Esophagus squamous epithelium (tissue), 4 donors: ENCODE measurements around the gene ZNF609.

Source experiments
- POLR2A ChIP-seq, 4 donors: fragments of 450-650 bp; IDR thresholded peaks; one replicate each; pipeline ENCODE4 v1.6.1; 2017; ENCODE audit warnings: antibody characterized with exemption in 4 of 4, mild to moderate bottlenecking in 4 of 4, moderate library complexity in 3 of 4
- TF ChIP-seq, protein P1 (sequence below), 6 experiments: fragments of 450-650 bp in 4 of 6; fragments of 200-600 bp in 2 of 6; sonication (generic) in 2 of 6; IDR thresholded peaks; one replicate each; pipeline ENCODE4 v1.5.1; 2016 to 2019; ENCODE audit warnings: antibody characterized with exemption in 6 of 6, mild to moderate bottlenecking in 4 of 6, moderate library complexity in 4 of 6

DNA sequence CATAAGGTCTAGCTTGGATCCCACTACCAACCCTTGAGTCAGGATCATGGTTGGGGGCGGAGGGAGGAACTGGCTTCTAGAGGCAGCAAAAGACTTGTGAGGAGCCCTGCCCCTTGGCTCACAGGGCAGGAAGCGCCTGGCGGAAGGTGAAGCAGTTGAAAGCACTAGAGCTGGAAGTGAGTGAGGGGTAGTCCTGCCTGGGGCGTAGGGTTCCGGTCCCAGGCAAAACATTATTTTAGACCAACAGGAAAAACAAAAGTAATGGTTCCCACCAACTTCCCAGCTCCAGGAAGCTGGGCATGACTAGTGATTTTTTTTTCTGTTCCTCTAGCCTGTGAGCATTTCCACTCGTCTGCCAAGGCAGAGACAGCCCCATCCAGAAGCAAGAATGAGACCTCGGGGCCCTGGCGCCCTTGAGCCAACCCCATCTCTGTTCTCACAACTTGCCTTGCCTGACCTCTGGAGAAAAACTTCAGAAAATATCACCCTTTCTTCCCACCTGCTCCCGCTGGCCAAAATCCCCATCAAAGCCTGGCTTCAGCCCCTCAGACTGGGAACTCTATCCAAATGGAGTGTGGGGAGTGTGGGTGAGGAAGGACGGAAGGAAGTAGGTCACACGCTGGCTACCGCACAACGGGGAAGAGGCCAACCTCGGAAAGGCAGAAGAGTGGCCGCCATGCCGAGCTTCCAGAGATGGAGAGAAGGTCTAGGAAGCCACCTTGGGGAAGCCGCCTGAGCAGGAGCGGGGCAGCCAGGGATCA lies 257.5 kb downstream of the ZNF609 start:
- TF ChIP-seq, protein P1, sequence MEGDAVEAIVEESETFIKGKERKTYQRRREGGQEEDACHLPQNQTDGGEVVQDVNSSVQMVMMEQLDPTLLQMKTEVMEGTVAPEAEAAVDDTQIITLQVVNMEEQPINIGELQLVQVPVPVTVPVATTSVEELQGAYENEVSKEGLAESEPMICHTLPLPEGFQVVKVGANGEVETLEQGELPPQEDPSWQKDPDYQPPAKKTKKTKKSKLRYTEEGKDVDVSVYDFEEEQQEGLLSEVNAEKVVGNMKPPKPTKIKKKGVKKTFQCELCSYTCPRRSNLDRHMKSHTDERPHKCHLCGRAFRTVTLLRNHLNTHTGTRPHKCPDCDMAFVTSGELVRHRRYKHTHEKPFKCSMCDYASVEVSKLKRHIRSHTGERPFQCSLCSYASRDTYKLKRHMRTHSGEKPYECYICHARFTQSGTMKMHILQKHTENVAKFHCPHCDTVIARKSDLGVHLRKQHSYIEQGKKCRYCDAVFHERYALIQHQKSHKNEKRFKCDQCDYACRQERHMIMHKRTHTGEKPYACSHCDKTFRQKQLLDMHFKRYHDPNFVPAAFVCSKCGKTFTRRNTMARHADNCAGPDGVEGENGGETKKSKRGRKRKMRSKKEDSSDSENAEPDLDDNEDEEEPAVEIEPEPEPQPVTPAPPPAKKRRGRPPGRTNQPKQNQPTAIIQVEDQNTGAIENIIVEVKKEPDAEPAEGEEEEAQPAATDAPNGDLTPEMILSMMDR (IDR thresholded peaks at IDR 0.05) = no peak
- no peak for TF ChIP-seq POLR2A (IDR thresholded peaks at IDR 0.05)
